Mesendoderm (in vitro differentiated cells): ENCODE data around the gene GPR135. TPM values are rescaled to one million over a fixed set of nuclear protein-coding genes. Genes with fewer than 3 reads are reported as not detected.
A peak's percentile ranks its signal among the peaks of the same experiment; 100 is the strongest.

Experiments
- DNase-seq: peaks from one replicate; pipeline ENCODE4 v3.0.0; 2013
- H2AK5ac ChIP-seq: 2 replicates; pipeline ENCODE4 v1.6.1; 2013; ENCODE audit warnings: low read length, inconsistent platforms
- H2BK120ac ChIP-seq: 2 replicates; pipeline ENCODE4 v1.6.1; 2013; ENCODE audit warnings: low read depth, mild to moderate bottlenecking, low read length, moderate library complexity, mixed read lengths
- H2BK15ac ChIP-seq: replicated peaks from 2 replicates; pipeline ENCODE4 v1.6.1; 2013; ENCODE audit warnings: low read depth, mild to moderate bottlenecking, moderate library complexity
- H2BK5ac ChIP-seq: 2 replicates; pipeline ENCODE4 v1.6.1; 2013; ENCODE audit warnings: low read length, inconsistent platforms
- H3K18ac ChIP-seq: 2 replicates; pipeline ENCODE4 v1.6.1; 2013; ENCODE audit warnings: mild to moderate bottlenecking, low read length, mixed read lengths
- H3K23ac ChIP-seq: one replicate; pipeline ENCODE4 v1.6.1; 2013; ENCODE audit warnings: low read length
- H3K27ac ChIP-seq: 2 replicates; pipeline ENCODE4 v1.5.1; 2013; ENCODE audit warnings: low read depth, mild to moderate bottlenecking, inconsistent platforms, low read length, moderate library complexity
- H3K27me3 ChIP-seq: 2 replicates; pipeline ENCODE4 v1.6.1; 2013; ENCODE audit warnings: low read length, control low read depth, mild to moderate bottlenecking, inconsistent platforms; ENCODE audit not compliant: insufficient read depth, poor library complexity
- H3K36me3 ChIP-seq: 2 replicates; pipeline ENCODE4 v1.6.1; 2013; ENCODE audit warnings: low read length, inconsistent platforms; ENCODE audit not compliant: control insufficient read depth, insufficient read depth
- H3K4ac ChIP-seq: one replicate; pipeline ENCODE4 v1.6.1; 2013; ENCODE audit warnings: low read depth, mild to moderate bottlenecking, low read length, moderate library complexity
- H3K4me1 ChIP-seq: 2 replicates; pipeline ENCODE4 v1.6.1; 2013; ENCODE audit warnings: low read depth, low read length, inconsistent platforms; ENCODE audit not compliant: control insufficient read depth
- H3K4me2 ChIP-seq: 2 replicates; pipeline ENCODE4 v1.6.1; 2013; ENCODE audit warnings: low read length
- H3K4me3 ChIP-seq: 2 replicates; pipeline ENCODE4 v1.5.1; 2013; ENCODE audit warnings: mild to moderate bottlenecking, low read length
- H3K56ac ChIP-seq: one replicate; pipeline ENCODE4 v1.6.1; 2013; ENCODE audit warnings: low read length
- H3K79me1 ChIP-seq: 2 replicates; pipeline ENCODE4 v1.6.1; 2013; ENCODE audit warnings: low read length, inconsistent platforms
- H3K79me2 ChIP-seq: 2 replicates; pipeline ENCODE4 v1.6.1; 2013; ENCODE audit warnings: mild to moderate bottlenecking, low read length; ENCODE audit not compliant: control insufficient read depth, insufficient read depth
- H3K9ac ChIP-seq: 2 replicates; pipeline ENCODE4 v1.6.1; 2013; ENCODE audit warnings: low read length, inconsistent platforms
- H4K5ac ChIP-seq: one replicate; pipeline ENCODE4 v1.6.1; 2013; ENCODE audit warnings: low read length
- H4K8ac ChIP-seq: one replicate; pipeline ENCODE4 v1.6.1; 2013; ENCODE audit warnings: low read depth, mild to moderate bottlenecking, control low read depth, low read length, moderate library complexity
- WGBS: extraction: QIAGEN DNeasy Blood & Tissue Kit; methylation state at CpG from one replicate; pipeline ENCODE4 v1.1.7; 2013; ENCODE audit warnings: low lambda C conversion rate, missing lambda C conversion rate; ENCODE audit not compliant: insufficient coverage; ENCODE audit errors: extremely low coverage; 5-methylcytosine and 5-hydroxymethylcytosine counted together
- polyA plus RNA-seq, 2 experiments: library from polyadenylated mRNA; stranded (reverse); fragments of 200-250 nt; gene quantifications; one replicate each; pipeline ENCODE4 v1.2.3, GENCODE V29; 2013

Gene GPR135
- polyA plus RNA-seq (2013, experiment 1 of 2), result 0.87 TPM
- 0.87 TPM for polyA plus RNA-seq (2013, experiment 2 of 2)

GRCh38 chr14:59465316-59466135 lies at the start of gene GPR135:
Gene GPR135 (minus strand): TSS chr14:59465380. CDS start chr14:59465226, 154 bp downstream.
- DNase-seq, result no peak
- H3K9ac ChIP-seq, result peak within 1 kb of the TSS; percentile 72
- no peak within 1 kb of the TSS for H3K23ac ChIP-seq
- no peaks in the 10 kb centered on the region for H3K79me1 ChIP-seq
- no peak within 1 kb of the TSS for H4K5ac ChIP-seq
- H3K27ac ChIP-seq, result no peak within 1 kb of the TSS
- no peak within 1 kb of the TSS for H2BK5ac ChIP-seq
- H3K4me2 ChIP-seq, result peak within 1 kb of the TSS; percentile 89
- peak within 1 kb of the TSS; percentile 73 for H3K56ac ChIP-seq
- no peak within 1 kb of the TSS for H3K18ac ChIP-seq
- no CpG with 5 or more reads among the region's 40 CpGs for WGBS
- H2AK5ac ChIP-seq, result no peak within 1 kb of the TSS
- H3K27me3 ChIP-seq, result peaks cover 2% of the 10 kb centered on the region
- H2BK120ac ChIP-seq, result no peak within 1 kb of the TSS
- H3K79me2 ChIP-seq, result no peaks in the 10 kb centered on the region
- no peak within 1 kb of the TSS for H4K8ac ChIP-seq
- H3K36me3 ChIP-seq, result no peaks in the 10 kb centered on the region
- H3K4ac ChIP-seq, result no peak within 1 kb of the TSS
- H2BK15ac ChIP-seq, result no peak within 1 kb of the TSS
- peak within 1 kb of the TSS; percentile 48 for H3K4me3 ChIP-seq
- no peaks in the 10 kb centered on the region for H3K4me1 ChIP-seq

GRCh38 chr14:59511916-59512575 lies 46.9 kb upstream of the GPR135 start:
- no peak overlapping the region for H3K4me3 ChIP-seq
- H2BK120ac ChIP-seq, result no peak overlapping the region
- no peak overlapping the region for H3K4ac ChIP-seq
- H3K23ac ChIP-seq, result no peak overlapping the region
- H2BK15ac ChIP-seq, result no peak overlapping the region
- no peak overlapping the region for H3K9ac ChIP-seq
- H3K79me2 ChIP-seq, result no peaks in the 10 kb centered on the region
- H4K8ac ChIP-seq, result no peak overlapping the region
- no peaks in the 10 kb centered on the region for H3K79me1 ChIP-seq
- H2AK5ac ChIP-seq, result no peak overlapping the region
- H3K27me3 ChIP-seq, result no peaks in the 10 kb centered on the region
- peak overlapping the region; percentile 11 for H3K56ac ChIP-seq
- H4K5ac ChIP-seq, result no peak overlapping the region
- DNase-seq, result peak; percentile 65
- no peaks in the 10 kb centered on the region for H3K4me1 ChIP-seq
- H2BK5ac ChIP-seq, result no peak overlapping the region
- H3K27ac ChIP-seq, result no peak overlapping the region
- no peak overlapping the region for H3K18ac ChIP-seq
- no CpG with 5 or more reads among the region's 4 CpGs for WGBS
- no peaks in the 10 kb centered on the region for H3K36me3 ChIP-seq
- H3K4me2 ChIP-seq, result no peak overlapping the region

- Histone ChIP-seq H3K56ac (no peak overlapping the region), H3K4me2 (no peak overlapping the region), H3K23ac (no peak overlapping the region), H4K8ac (no peak overlapping the region), H3K9ac (no peak overlapping the region), H3K18ac (no peak overlapping the region), H2BK15ac (no peak overlapping the region), H4K5ac (no peak overlapping the region), H3K79me1 (no peaks in the 10 kb centered on the region), H3K4me1 (no peaks in the 10 kb centered on the region), H2AK5ac (no peak overlapping the region), H3K4me3 (no peak overlapping the region), H2BK120ac (no peak overlapping the region), H3K36me3 (no peaks in the 10 kb centered on the region), H3K27ac (no peak overlapping the region), H2BK5ac (no peak overlapping the region), H3K27me3 (no peaks in the 10 kb centered on the region), H3K4ac (no peak overlapping the region), H3K79me2 (no peaks in the 10 kb centered on the region)
- no CpG with 5 or more reads among the region's 3 CpGs for WGBS
- DNase-seq, result no peak
Measured at GRCh38 chr14:59510966-59511365, 45.8 kb upstream of the GPR135 start.

- no peak overlapping the region for H4K5ac ChIP-seq
- WGBS, result no CpG with 5 or more reads among the region's 2 CpGs
- no peak overlapping the region for H3K18ac ChIP-seq
- H3K4me2 ChIP-seq, result no peak overlapping the region
- H3K36me3 ChIP-seq, result no peaks in the 10 kb centered on the region
- no peak overlapping the region for H2BK120ac ChIP-seq
- no peak overlapping the region for H3K27ac ChIP-seq
- no peaks in the 10 kb centered on the region for H3K79me2 ChIP-seq
- H3K4me1 ChIP-seq, result no peaks in the 10 kb centered on the region
- no peak overlapping the region for H3K4ac ChIP-seq
- no peaks in the 10 kb centered on the region for H3K79me1 ChIP-seq
- no peak overlapping the region for H3K4me3 ChIP-seq
- no peak overlapping the region for H2BK5ac ChIP-seq
- no peak overlapping the region for H3K9ac ChIP-seq
- no peak overlapping the region for H4K8ac ChIP-seq
- no peak for DNase-seq
- no peak overlapping the region for H2BK15ac ChIP-seq
- no peak overlapping the region for H3K56ac ChIP-seq
- no peak overlapping the region for H3K23ac ChIP-seq
- no peak overlapping the region for H2AK5ac ChIP-seq
- H3K27me3 ChIP-seq, result no peaks in the 10 kb centered on the region
Measured at GRCh38 chr14:59510001-59510400, 44.8 kb upstream of the GPR135 start.

- H3K23ac ChIP-seq, result no peak overlapping the region
- no peak overlapping the region for H3K18ac ChIP-seq
- H2BK15ac ChIP-seq, result no peak overlapping the region
Measured at GRCh38 chr14:59509101-59509500, 43.9 kb upstream of the GPR135 start.

More at GRCh38 chr14:59509101-59509500, 43.9 kb upstream of the GPR135 start:
- Histone ChIP-seq H3K79me1 (no peaks in the 10 kb centered on the region), H3K36me3 (no peaks in the 10 kb centered on the region), H4K8ac (no peak overlapping the region), H3K79me2 (no peaks in the 10 kb centered on the region), H3K27me3 (no peaks in the 10 kb centered on the region), H4K5ac (no peak overlapping the region), H3K4ac (no peak overlapping the region), H3K4me3 (no peak overlapping the region), H3K9ac (no peak overlapping the region), H3K4me2 (no peak overlapping the region), H3K27ac (no peak overlapping the region), H3K56ac (no peak overlapping the region), H2BK5ac (no peak overlapping the region), H2BK120ac (no peak overlapping the region), H3K4me1 (no peaks in the 10 kb centered on the region), H2AK5ac (no peak overlapping the region)
- no peak for DNase-seq
- WGBS, result no CpG with 5 or more reads among the region's 3 CpGs
